GM18868 (cell line): ENCODE data around the gene SULT2B1.
"Not testable (repeated sequence)": the region's sequence is repeated elsewhere in the genome, so short reads cannot be mapped to it uniquely, and the experiment has no call there.

Source experiments
- ATAC-seq: cut with Tn5 transposase; IDR thresholded peaks from one replicate; pipeline ENCODE4 v1.9.1; 2021; ENCODE audit warnings: mild to moderate bottlenecking, moderate library complexity; ENCODE audit not compliant: unreplicated experiment

SULT2B1 gene

DNA sequence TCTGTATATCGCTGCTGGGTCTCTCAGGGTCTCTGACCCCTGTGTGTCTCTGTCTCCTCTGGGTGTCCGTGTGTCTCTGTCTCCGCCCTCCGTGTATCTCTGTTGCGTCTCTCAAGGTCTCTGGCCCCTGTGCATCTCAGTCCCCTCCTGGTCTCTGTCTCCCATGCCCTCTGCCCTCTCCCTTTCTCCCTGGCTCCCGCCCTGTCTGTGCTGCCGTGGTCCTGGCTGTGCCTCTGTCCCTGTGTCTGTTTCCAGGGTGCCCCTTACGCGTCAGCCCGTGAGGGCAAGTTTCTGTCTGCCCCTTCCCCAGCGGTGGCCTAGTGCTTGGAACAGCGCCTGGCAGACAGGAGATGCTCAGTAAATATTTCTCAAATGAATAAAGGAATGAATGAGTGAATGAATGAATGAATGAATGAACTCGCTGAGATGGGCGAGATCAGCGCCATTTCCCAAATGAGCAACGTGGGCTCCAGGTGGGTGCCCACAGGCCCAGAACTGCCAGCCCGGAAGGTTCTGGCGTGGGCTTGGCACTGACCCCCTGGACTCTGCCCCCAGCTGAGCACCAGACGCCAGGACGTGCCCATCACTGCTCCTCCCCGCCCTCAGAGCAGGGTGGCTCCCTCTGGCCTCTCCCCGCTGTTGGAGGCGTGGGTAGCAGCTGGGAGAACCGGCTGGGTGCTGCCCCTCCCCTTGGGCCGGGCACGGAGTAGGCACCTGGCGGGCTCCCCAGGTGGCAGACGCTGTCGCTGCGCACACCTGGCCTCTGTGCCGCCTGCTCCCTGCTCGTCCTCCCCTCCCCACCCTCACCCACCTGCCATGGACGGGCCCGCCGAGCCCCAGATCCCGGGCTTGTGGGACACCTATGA lies at the start of gene SULT2B1:
Gene SULT2B1 (plus strand): TSS at position 736 of the 866 bp plus-strand sequence. CDS start 81 bp downstream, at position 817.
- ATAC-seq: no peak

GRCh38 chr19:48502350-48503018 lies 49.5 kb upstream of the SULT2B1 start:
- ATAC-seq: no peak

DNA sequence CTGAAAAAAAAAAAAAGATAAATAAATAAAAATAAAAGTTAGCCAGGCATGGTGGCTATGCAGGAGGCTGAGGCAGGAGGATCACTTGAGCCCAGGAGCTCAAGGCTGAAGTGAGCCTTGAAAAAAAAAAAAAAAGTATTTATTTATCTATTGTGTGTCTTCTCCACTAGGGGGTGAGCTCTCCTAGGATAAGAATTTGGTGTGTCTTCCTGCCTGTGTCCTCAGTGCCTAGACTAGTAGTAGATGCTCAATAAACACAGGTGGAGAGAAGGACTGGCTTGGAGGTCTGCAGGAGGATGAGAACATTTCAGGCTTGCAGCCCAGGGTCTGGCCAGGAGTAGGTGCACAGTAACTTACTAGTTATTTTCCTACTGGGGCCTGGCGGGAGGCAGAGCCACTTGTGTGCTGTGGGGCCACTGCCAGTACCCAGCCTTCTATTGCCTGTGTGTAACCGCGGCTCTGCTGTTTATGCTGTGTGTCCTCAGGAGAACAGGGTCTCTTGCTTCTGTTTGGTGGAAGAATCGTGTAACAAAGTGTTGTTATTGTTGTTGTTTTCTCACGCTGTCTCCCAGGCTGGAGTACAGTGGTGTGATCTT lies 45.7 kb upstream of the SULT2B1 start:
- no peak for ATAC-seq

GRCh38 chr19:48507911-48508439 lies 44.0 kb upstream of the SULT2B1 start:
- ATAC-seq: no peak

DNA sequence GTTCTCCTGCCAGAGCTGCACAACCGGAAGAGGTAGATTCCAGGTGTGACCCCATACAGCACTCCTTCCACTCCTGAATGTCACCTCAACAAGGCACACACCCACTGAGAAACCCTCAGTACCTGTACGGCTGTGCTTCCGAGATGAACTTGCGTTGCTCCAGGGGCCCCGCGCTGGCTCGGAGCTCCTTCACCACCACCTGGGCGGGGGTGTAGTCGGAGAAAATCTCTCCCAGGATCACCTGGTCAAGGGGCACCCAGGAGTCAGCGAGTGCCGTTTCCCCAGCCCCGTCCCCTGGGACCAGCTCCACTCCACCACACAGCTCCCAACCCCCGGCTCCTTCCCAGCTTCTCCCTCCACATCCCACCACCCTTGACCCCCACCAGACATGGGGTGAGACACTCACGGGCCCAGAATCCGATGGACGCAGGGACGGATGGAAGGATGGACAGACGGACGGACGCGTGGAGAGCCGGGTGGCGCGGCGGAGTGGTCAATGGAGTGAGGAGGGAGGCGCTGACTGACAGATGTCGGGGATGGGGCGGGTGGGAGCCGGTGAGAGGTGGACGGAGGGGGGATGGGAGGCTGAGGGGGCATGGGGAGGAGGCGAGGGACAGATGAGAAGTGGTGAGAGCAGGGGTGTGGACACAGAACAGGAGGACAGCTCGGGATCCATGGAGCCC lies 43.1 kb upstream of the SULT2B1 start:
- no peak for ATAC-seq

- ATAC-seq: no peak
Observed at GRCh38 chr19:48509467-48510194, 42.3 kb upstream of the SULT2B1 start.

GRCh38 chr19:48510421-48511268 lies 41.3 kb upstream of the SULT2B1 start:
- no peak for ATAC-seq

DNA sequence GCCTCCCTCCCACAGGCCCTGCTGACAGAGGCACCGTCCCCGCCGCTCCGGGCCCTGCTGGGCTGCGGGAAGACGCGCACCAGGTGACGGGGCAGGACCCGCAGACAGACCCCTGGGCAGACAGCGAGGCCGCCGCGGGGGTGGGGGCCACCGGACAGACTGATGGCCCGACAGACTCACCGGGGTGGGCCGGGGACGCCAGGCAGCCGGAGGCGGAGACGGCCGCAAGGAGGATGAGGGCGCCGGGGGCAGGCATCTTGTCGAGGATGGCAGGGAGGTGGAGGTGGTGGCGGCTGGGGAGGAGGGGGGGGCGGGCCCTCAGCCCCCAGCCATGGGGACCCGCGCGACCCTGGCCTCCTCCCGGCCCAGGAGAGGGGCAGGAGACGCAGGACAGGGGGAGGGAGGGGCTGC lies 40.6 kb upstream of the SULT2B1 start:
- no peak for ATAC-seq

GRCh38 chr19:48511800-48512503 lies 40.0 kb upstream of the SULT2B1 start, which contains the start of gene LMTK3:
Gene LMTK3 (minus strand): TSS chr19:48511835. CDS start chr19:48511576, 259 bp downstream.
- ATAC-seq: no peak

- ATAC-seq: no peak
Observed at GRCh38 chr19:48512504-48513288, 39.3 kb upstream of the SULT2B1 start.

- no peak for ATAC-seq
Observed at GRCh38 chr19:48513289-48514122, 38.5 kb upstream of the SULT2B1 start.

DNA sequence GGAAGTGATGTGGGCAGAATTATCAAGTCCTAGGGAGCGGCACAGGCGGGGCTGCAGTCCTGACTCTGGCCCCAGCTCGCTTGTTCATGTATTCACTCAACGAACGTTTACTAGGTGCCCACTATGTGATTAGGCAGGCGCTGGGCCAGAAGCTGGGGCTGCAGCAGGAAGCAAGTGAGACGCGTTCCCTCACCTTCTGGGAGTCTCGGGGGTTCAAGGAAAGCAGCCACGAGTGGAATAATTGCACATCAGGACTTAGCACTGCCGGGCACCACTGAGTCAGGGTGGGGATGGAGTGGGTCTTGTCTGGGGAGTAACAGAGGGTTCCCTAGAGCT lies 37.9 kb upstream of the SULT2B1 start:
- no peak for ATAC-seq

- ATAC-seq: no peak
Observed at GRCh38 chr19:48516536-48516935, 35.4 kb upstream of the SULT2B1 start.

DNA sequence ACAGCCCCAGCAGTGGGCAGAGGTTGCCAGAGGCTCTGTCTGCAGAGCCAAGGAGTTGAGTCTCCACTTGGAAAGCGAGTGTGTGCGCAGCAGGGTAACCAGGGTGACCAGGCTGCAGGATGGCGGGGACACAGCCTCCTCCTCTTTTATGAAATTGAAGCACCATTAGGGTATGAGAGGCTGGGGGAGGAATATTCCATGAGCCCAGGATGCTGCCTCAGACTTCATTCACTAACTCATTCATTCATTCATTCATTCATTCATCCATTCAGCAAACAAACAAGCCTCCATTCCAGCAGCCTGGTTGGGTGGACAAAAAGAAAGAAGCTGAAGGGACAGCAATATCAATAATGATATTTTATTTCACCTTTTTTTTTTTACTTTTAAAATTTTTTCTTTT lies 33.8 kb upstream of the SULT2B1 start:
- ATAC-seq: no peak

DNA sequence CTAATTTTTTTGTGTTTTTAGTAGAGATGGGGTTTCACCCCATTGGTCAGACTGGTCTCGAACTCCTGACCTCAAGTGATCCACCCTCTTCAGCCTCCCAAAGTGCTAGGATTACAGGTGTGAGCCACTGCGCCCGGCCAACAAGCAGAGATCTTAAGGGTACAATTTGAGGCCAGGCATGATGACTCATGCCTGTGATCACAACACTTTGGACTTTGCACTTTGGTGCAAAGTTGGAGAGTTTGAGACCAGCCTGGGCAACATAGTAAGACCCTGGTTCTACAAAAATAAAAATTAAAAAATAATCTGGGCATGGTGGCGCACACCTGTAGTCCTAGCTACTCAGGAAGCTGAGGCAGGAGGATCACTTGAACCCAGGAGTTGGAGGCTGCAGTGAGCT lies 32.5 kb upstream of the SULT2B1 start:
- not testable (repeated sequence) for ATAC-seq

DNA sequence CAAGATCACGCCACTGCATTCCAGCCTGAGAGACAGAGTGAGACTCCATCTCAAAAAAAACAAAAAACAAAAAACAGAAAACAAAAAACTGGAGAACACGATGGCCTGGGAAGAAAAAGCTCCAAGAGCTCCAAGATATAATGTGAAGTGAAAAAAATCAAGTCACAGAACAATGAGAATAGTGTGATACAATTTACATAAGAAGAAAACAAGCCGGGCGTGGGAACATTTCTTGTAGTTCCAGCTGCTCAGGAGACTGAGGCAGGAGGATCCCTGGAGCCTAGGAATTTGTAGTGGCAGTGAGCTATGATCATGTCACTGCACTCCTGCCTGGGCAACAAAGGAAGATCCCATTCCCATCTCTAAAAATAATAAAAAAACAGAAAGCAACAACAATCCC lies 31.8 kb upstream of the SULT2B1 start:
- no peak for ATAC-seq

- ATAC-seq: no peak
Observed at GRCh38 chr19:48524221-48524620, 27.8 kb upstream of the SULT2B1 start.
